Breast epithelium (tissue), 4 donors: ENCODE results near the gene GLDN. TPM values are rescaled to one million over a fixed set of nuclear protein-coding genes. Genes with fewer than 3 reads are reported as not detected.

ENCODE experiments used
- DNase-seq, 2 donors: peaks; one replicate each; pipeline ENCODE4 v3.0.0-alpha.2; 2019; ENCODE audit warnings: low spot score in 2 of 2
- H3K27ac ChIP-seq, 2 donors: fragments of 200-600 bp; sonication (generic) in 1 of 2; one replicate each; pipeline ENCODE4 v1.5.1; 2016 to 2019; ENCODE audit warnings: mild to moderate bottlenecking in 1 of 2
- H3K27me3 ChIP-seq, 2 donors: fragments of 200-600 bp; sonication (generic) in 1 of 2; one replicate each; pipeline versions ENCODE4 v1.5.1 to v1.6.0; 2017 to 2019; ENCODE audit warnings: control low read depth in 1 of 2, mild to moderate bottlenecking in 1 of 2
- H3K36me3 ChIP-seq: fragments of 200-600 bp; one replicate; pipeline ENCODE4 v1.5.1; 2019
- H3K4me1 ChIP-seq, 2 donors: fragments of 200-600 bp; sonication (generic); one replicate each; pipeline ENCODE4 v1.5.1; 2016 to 2019; ENCODE audit warnings: control low read depth in 1 of 2
- H3K4me3 ChIP-seq, 3 donors: fragments of 200-600 bp; sonication (generic); 1 replicate in 2 of 3; 2 replicates in 1 of 3; pipeline ENCODE4 v1.5.1; 2016 to 2019; ENCODE audit warnings: mild to moderate bottlenecking in 3 of 3, moderate library complexity in 2 of 3
- H3K9me3 ChIP-seq, 2 donors: fragments of 200-600 bp; sonication (generic) in 1 of 2; one replicate each; pipeline ENCODE4 v1.5.1; 2016 to 2019; ENCODE audit warnings: control low read depth in 1 of 2
- POLR2A ChIP-seq: fragments of 450-650 bp; IDR thresholded peaks from one replicate; pipeline ENCODE4 v1.6.1; 2016; ENCODE audit warnings: antibody characterized with exemption, mild to moderate bottlenecking, moderate library complexity
- POLR2AphosphoS5 ChIP-seq, 3 donors: sonication (generic); formaldehyde crosslinking; IDR thresholded peaks; one replicate each; pipeline ENCODE4 v1.6.1; 2017; ENCODE audit warnings: antibody characterized with exemption in 3 of 3
- intact Hi-C: fragments of 100-400 bp; cut with DNase I; formaldehyde crosslinking; loops from one replicate; pipeline ENCODE4 v1.15.1; 2023; ENCODE audit warnings: low total_unique reads
- total RNA-seq, 3 donors: library from RNA; depleted of rRNA; stranded (reverse); fragments of >200 nt; gene quantifications; one replicate each; pipeline ENCODE4 v1.1.0, GENCODE V29; 2016
- TF ChIP-seq, protein P1 (sequence below), 3 donors: fragments of 450-650 bp; IDR thresholded peaks; one replicate each; pipeline ENCODE4 v1.5.1; 2016 to 2017; ENCODE audit warnings: antibody characterized with exemption in 3 of 3, mild to moderate bottlenecking in 3 of 3, moderate library complexity in 3 of 3

GLDN gene
- total RNA-seq, result 10 to 100 TPM in 2 of 3 donors, 1 to 10 TPM in 1; 7.3 to 67.2 (median 10.8) TPM

DNA sequence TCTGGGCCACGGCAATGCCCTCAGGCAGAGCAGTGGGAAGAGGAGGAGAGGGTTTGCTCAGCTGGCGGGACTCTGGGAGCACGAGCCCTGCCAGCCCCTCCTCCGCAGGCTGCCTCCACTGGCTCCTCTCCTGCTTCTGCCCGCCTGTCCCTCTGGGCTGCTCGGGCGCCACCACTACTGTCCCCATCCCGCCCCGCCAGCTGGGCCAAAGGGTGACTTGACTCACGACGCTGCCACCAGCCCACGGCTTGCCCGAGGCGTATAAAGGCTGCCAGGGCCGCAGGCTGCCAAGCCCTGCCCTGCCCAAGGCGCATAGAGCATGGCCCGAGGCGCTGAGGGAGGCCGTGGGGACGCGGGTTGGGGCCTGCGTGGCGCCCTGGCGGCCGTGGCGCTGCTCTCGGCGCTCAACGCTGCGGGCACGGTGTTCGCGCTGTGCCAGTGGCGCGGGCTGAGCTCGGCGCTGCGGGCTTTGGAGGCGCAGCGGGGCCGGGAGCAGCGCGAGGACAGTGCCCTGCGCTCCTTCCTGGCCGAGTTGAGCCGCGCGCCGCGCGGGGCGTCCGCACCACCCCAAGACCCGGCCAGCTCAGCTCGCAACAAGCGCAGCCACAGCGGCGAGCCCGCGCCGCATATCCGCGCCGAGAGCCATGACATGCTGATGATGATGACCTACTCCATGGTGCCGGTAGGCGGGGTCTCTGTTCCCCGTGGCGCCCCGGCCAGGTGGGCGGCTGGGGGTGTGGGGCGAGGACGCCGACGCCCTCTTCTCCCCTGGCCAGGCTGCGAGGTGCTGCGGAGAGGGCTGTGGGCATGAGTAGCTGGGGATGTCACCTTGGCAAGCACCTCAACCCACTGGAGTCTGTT lies at the start of gene GLDN:
GLDN (plus strand) TSS at position 290 of the 861 bp plus-strand sequence; CDS start at position 320, 30 bp downstream.
- Histone ChIP-seq H3K4me1 (peaks cover 0 to 10% of the 10 kb centered on the region in 2 donors), H3K27ac (peak within 1 kb of the TSS in 1 of 2 donors; percentile 61), H3K9me3 (no peaks in the 10 kb centered on the region), H3K27me3 (peaks cover 0 to 11% of the 10 kb centered on the region in 2 donors), H3K36me3 (no peaks in the 10 kb centered on the region), H3K4me3 (peak within 1 kb of the TSS; percentile 37 to 70 (median 47))
- TF ChIP-seq POLR2A (no peak), POLR2AphosphoS5 (IDR thresholded peaks at IDR 0.05) (no peak)
- TF ChIP-seq, protein P1, sequence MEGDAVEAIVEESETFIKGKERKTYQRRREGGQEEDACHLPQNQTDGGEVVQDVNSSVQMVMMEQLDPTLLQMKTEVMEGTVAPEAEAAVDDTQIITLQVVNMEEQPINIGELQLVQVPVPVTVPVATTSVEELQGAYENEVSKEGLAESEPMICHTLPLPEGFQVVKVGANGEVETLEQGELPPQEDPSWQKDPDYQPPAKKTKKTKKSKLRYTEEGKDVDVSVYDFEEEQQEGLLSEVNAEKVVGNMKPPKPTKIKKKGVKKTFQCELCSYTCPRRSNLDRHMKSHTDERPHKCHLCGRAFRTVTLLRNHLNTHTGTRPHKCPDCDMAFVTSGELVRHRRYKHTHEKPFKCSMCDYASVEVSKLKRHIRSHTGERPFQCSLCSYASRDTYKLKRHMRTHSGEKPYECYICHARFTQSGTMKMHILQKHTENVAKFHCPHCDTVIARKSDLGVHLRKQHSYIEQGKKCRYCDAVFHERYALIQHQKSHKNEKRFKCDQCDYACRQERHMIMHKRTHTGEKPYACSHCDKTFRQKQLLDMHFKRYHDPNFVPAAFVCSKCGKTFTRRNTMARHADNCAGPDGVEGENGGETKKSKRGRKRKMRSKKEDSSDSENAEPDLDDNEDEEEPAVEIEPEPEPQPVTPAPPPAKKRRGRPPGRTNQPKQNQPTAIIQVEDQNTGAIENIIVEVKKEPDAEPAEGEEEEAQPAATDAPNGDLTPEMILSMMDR (IDR thresholded peaks at IDR 0.05), result no peak
- no peak for DNase-seq
- intact Hi-C loops, result no loop called here

DNA sequence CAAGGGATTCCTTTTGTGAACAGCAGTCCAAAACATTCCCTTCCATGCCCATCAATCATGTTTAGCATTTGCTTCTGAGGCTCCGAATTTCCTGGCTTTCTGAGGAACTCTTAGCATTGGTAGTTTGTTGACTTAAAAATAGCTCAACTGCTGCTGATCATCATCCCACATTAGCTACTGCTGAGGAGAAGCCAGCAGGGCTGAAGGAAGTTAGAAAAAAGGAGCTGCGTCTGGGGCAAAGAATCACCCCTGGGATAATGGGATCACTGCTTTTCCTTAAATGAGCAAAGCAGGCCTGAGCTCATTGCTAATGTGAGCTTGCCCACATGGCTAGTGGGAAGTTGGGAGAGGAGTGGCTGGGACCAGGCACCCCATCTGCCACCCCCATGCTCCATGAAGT lies 42.8 kb upstream of the GLDN start:
- Histone ChIP-seq H3K36me3 (no peaks in the 10 kb centered on the region), H3K27me3 (no peaks in the 10 kb centered on the region), H3K27ac (peak overlapping the region in 1 of 2 donors; percentile 48), H3K4me1 (no peaks in the 10 kb centered on the region), H3K9me3 (no peaks in the 10 kb centered on the region), H3K4me3 (no peak overlapping the region)
- no peak for TF ChIP-seq POLR2AphosphoS5 (IDR thresholded peaks at IDR 0.05)
- TF ChIP-seq, protein P1 (IDR thresholded peaks at IDR 0.05), result no peak
- no peak for TF ChIP-seq POLR2A
- no peak for DNase-seq
- intact Hi-C loops, result no loop called here

DNA sequence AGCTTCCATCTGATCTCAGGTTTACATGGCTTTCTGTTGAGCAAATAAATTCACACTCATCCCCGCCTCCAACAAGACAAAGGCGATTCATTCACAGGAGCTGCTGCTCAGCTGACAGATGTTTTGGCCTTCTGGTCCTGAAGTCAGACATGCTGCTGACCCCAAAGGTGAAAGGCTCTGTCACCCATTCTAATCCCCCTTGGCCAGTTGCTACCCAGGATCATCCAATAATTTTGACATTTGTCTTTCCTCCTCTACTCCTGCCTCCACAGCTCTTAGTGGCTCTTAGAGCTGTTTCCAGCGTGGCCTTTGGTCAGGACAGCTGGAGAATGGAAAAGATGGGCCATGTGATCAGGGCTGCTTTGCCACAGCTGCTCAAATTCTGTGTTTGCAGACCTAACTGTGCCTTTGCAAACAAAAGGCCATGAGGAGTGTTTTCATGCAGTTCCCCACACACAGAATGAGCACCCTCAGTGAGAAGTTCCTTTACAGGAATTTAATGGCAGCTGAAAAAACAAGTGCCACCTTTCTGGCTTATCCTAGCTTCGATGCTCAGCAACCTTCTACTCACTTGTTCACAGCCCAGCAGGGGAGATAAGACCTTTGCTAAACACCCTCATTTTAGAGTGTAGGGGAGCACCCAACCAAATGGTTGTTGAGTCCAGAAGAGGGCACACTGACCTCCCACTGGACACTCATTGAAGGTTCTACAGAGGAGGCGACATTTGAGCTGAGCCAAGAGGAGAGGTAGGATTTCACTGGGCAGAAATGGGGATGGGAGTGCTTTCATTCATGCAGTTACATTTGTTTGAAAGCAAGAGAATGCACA lies 42.1 kb upstream of the GLDN start:
- no peaks in the 10 kb centered on the region for H3K36me3 ChIP-seq
- H3K9me3 ChIP-seq, result no peaks in the 10 kb centered on the region
- no peaks in the 10 kb centered on the region for H3K4me1 ChIP-seq
- intact Hi-C loops, result no loop called here
- peak overlapping the region in 1 of 2 donors; percentile 48 for H3K27ac ChIP-seq
- no peak for DNase-seq
- no peak overlapping the region for H3K4me3 ChIP-seq
- no peaks in the 10 kb centered on the region for H3K27me3 ChIP-seq
- no peak for TF ChIP-seq POLR2AphosphoS5 (IDR thresholded peaks at IDR 0.05)
- TF ChIP-seq, protein P1 (IDR thresholded peaks at IDR 0.05), result no peak
- TF ChIP-seq POLR2A, result no peak

DNA sequence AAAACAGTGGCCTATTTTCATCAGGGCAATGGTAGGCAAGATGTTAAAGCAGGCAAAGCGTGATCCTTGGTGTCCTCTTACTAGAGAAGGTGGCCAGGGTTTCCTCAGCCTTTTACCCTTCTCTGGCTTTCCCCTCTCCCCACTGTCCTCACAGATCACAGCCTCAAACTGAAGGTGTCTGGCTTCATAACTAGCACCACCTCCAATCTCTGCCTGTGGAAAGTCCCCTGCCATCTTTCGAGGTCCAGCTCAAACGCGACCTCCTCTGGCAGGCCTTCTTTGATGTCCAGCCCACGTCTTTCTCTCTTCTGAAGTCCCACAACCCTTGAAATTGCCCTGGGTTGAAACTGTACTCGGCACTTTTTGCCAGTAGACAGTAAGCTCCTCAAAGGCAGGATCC lies 39.0 kb upstream of the GLDN start:
- TF ChIP-seq, protein P1 (IDR thresholded peaks at IDR 0.05), result no peak
- TF ChIP-seq POLR2AphosphoS5 (IDR thresholded peaks at IDR 0.05) (no peak), POLR2A (no peak)
- intact Hi-C loops, result no loop called here
- no peak overlapping the region for H3K27ac ChIP-seq
- peaks cover 0 to 3% of the 10 kb centered on the region in 2 donors for H3K27me3 ChIP-seq
- no peaks in the 10 kb centered on the region for H3K36me3 ChIP-seq
- no peak overlapping the region for H3K4me3 ChIP-seq
- H3K9me3 ChIP-seq, result no peaks in the 10 kb centered on the region
- H3K4me1 ChIP-seq, result no peaks in the 10 kb centered on the region
- DNase-seq, result no peak
